Activated CD8-positive, alpha-beta memory T cell treated with anti-CD3 and anti-CD28 coated beads for 36 hours (primary cell): ENCODE data around the gene MEOX1. TPM values are rescaled to one million over a fixed set of nuclear protein-coding genes. Genes with fewer than 3 reads are reported as not detected.

Experiments used
- total RNA-seq, 2 experiments: library from RNA; stranded (reverse); gene quantifications; one replicate each; pipeline ENCODE4 v1.2.3, GENCODE V29; 2021

MEOX1 gene
- total RNA-seq, 2 experiments from 2014 or later: 0.42 to 0.55 TPM

Other genes starting within 250 kb of the MEOX1 start
- gene DHX8, start 177.9 kb downstream of the MEOX1 start, total RNA-seq: 10 to 100 TPM; 53.6 to 55.4 TPM
- 10 to 100 TPM in 1 of 2 experiments, 1 to 10 TPM in 1; 9.8 to 10.0 TPM for gene ETV4, start 115.6 kb downstream of the MEOX1 start, total RNA-seq
- gene SOST, start 96.9 kb upstream of the MEOX1 start, total RNA-seq: not detected
- gene DUSP3, start 117.1 kb upstream of the MEOX1 start, total RNA-seq: 10 to 100 TPM; 19.6 to 20.3 TPM
- gene CFAP97D1, start 118.5 kb upstream of the MEOX1 start, total RNA-seq: not detected
- gene MPP3, start 171.2 kb upstream of the MEOX1 start, total RNA-seq: under 1 TPM; 0.40 to 0.78 TPM
- gene CD300LG, start 185.3 kb upstream of the MEOX1 start, total RNA-seq: not detected
- 1 to 10 TPM; 1.6 to 1.7 TPM for gene MPP2, start 245.6 kb upstream of the MEOX1 start, total RNA-seq